ENCODE results near the gene SCN3B. TPM values are rescaled to one million over a fixed set of nuclear protein-coding genes. Genes with fewer than 3 reads are reported as not detected.
A peak's percentile ranks its signal among the peaks of the same experiment; 100 is the strongest.

SCN3B gene
- total RNA-seq, 1 donor from 2014 or later, result 0.75 TPM

GRCh38 chr11:123601136-123601535, 53.3 kb downstream of the SCN3B start:
- DNase-seq (ENCODE audit: low spot score), result no peak

- DNase-seq (ENCODE audit: low spot score), result no peak
These were observed 56.6 kb downstream of the SCN3B start for GRCh38 chr11:123597859-123598258.

DNA sequence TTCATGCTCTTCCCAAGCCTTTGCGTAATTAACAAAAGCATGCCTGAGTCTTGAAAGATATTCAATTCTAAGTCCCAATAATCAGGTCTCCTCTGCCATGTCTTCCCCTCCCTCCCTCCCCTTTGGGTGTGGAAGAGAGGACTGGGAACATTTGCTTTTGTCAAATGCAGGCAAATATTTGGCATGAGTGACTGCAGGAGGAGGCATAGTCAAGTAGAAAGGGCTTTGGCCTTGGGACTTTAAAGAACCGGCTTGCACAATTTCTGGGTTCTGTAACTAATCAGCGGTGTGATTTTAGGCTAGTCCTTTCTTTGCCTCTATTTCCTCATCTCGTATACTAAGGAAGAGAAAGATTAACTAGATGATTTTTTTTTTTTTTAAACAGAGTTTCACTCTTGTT, 59.5 kb downstream of the SCN3B start:
- no peak for DNase-seq (ENCODE audit: low spot score)

DNA sequence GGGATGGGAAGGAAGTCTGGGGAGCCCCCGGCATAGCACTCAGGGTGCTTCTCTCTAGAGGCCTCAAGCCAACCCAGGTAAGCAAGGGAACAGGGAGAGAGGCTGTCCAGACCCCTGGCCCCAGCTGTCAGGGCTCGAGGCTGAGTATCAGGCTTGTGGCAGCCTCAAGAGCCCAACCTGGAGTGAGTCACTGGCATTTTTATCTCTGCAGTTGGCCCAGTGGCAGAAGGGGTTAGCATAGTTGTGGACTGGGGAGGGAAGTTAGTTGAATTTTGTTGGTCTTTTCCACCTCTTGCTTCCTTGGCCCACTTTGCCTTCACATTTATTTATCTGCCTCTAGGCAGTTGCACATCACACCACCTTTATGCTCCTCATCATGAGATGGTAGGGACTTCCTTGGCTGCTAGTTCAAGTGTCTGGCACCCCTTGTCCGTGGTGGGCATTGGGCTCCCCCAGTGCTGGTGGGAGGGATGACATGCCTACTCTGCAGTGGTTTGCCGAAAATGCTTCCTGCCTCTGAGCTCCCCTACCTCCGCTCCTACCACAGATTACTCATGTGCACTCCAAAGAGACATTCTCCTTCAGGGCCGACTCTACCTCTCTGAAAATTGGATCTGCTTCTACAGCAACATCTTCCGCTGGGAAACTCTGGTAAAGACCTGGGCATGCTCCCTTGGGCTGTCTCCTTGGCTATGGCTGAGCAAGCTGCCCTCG, 60.1 kb downstream of the SCN3B start:
- no peak for DNase-seq (ENCODE audit: low spot score)

GRCh38 chr11:123593570-123593969, 60.9 kb downstream of the SCN3B start:
- no peak for DNase-seq (ENCODE audit: low spot score)

DNA sequence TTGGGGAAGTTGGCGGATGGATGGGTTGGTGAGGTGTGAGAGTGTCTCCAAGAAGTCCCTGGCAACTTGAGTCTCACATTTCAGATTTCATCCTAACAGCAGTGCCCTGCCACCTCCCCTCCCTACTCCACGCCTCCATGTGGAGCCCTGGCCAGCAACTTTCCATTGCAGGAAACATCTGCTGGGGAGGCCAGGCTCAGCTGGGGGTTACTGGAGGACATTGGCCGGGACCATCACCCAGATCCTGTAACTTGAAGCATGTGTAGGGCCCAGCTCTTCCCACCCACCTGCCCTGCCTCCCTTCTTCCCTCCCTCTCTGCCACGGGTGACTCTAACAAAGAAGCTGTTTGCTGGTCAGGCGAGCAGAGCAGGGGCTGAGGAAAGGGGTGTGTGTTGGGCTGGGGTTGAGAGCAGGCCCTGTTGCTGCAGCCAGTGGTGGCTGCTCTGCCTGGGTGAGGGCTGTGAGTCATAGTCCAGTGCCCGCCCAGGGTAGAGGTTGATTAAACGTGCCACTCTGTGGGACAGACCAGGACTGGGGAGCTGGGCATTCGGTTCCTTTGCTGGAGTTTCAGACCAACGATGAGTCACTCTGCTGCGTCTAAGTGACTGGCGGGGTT, 64.0 kb downstream of the SCN3B start:
- peak; percentile 90 for DNase-seq (ENCODE audit: low spot score)

GRCh38 chr11:123588864-123589262, 65.6 kb downstream of the SCN3B start:
- no peak for DNase-seq (ENCODE audit: low spot score)

GRCh38 chr11:123588117-123588863, 66.1 kb downstream of the SCN3B start:
- DNase-seq (ENCODE audit: low spot score), result peak; percentile 88

DNA sequence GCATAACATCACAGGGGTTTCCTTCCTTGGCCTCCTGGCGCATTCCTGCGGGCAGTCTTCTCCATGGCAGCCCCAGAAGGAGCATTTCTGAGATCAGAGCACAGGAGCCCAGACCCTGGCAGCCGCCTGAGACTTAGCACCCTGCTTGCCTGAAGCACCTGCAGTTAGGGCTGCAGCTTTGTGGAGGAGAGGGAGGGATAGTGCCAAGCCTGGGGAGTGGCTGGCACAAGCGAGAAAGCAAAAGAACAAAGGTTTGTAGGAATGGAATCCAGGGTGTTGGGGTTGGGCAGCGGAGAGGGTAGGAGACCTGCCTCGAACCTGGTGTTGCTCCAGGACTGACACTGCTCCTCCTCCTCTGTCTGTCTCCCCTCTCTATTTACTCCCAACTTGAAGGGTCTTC, 66.9 kb downstream of the SCN3B start:
- peak; percentile 71 for DNase-seq (ENCODE audit: low spot score)

- DNase-seq (ENCODE audit: low spot score), result no peak
These were observed 67.4 kb downstream of the SCN3B start for GRCh38 chr11:123587044-123587443.

DNA sequence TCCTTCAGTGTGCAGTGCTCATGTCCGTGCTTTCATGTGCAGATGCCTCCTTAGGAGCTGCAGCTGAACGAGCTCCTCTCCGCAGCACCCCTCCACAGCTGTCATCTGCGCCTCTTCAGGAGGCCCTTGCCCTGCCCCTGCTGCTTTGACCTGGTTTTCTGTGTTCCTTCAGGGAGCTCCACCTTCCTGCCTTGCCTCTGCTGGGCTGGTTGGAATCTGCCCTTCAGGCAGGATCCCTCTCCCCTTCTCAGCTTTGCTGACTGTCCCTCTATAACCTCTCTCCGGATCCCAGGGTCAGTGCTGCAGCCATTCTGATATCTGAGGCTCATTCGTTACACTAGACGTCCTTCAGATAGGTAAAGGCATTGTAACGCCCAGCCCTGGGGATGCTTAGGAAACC, 67.9 kb downstream of the SCN3B start:
- no peak for DNase-seq (ENCODE audit: low spot score)

DNA sequence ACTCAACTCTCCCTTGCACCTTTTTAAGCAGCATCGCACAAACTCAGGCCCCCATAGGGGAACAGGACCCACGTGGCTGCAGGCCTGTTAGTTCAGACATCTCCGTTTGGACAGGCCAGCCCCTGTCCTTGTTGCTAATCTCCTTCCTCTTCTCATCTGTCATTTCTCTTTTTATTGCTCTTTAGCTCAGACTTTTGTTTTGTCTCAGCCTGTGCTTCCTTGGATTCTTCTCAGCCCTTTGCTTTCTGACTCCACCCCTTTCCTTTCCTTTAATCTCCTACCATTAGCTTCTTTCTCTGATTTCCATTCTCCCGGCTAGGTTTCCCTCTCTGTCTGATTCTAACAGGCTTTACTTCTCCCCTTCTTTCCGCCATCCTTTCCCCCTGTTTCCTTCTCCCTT, 68.7 kb downstream of the SCN3B start:
- DNase-seq (ENCODE audit: low spot score), result no peak

- DNase-seq (ENCODE audit: low spot score), result peak; percentile 61
These were observed 69.2 kb downstream of the SCN3B start for GRCh38 chr11:123585206-123585605.

- no peak for DNase-seq (ENCODE audit: low spot score)
These were observed 69.7 kb downstream of the SCN3B start for GRCh38 chr11:123584737-123585136.

GRCh38 chr11:123584186-123584585, 70.2 kb downstream of the SCN3B start:
- DNase-seq (ENCODE audit: low spot score), result no peak

DNA sequence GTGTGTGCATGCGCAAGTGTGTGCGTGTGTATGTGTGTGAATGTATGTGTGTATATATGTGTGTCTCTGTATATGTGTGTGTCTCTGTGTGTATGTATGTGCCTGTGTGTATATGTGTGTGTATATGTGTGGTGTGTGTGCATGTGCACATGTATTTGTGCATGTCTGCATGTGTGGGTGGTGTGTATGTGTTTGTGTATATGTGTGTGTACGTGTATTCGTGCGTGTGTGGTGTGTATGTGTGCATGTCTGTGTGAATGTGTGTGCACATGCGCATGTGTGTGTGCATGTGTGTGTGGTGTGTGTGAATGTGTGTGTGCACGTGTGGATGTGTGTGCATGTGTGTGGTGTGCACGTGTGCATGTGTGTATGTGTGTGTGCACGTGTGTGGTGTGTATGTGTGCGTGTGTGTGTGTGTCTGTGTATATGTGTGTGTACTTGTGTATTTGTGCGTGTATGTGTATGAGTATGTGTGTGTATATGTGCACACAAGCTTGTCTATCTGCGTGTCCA, 71.4 kb downstream of the SCN3B start:
- no peak for DNase-seq (ENCODE audit: low spot score)

GRCh38 chr11:123581651-123582399, 72.6 kb downstream of the SCN3B start:
- no peak for DNase-seq (ENCODE audit: low spot score)

DNA sequence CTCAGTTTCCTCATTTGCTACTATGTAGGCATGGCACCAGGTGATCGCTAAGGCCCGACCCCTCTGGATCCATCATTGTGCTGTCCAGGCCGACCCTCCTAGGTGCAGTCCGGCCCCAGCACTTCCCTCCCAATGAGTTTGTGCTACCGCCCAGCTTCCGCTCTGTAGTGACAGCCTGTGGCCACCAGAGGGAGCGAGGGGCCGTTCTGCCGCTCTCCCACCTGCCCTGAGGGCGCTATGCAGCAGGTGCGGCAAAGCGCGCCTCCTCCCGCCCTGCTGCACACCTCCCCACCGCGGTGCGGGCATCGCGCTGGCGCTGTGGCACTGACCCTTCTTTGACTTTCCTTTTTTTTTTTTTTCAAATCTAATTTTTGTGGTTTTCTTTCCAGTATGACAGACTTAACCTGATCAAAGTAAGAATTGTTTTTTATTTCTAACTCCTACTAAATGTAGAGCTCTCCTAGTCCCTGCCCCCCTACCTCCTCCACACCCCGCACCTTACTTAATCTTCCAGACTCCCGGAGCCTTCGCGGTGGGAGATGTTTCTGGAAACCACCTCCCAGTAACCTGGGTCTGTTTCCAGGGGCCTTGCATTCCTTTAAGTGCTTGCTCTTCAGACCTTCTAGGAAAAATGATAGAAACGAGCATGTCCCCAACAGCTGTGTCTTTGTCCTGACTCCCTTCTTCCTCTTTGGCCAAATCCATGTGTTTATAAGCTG, 73.7 kb downstream of the SCN3B start:
- peak; percentile 74 for DNase-seq (ENCODE audit: low spot score)

GRCh38 chr11:123580137-123580536, 74.3 kb downstream of the SCN3B start:
- DNase-seq (ENCODE audit: low spot score), result no peak

GRCh38 chr11:123579482-123579812, 75.0 kb downstream of the SCN3B start:
- DNase-seq (ENCODE audit: low spot score), result no peak

Measured in mucosa of gallbladder (tissue), 1 donor.